ENCODE data around the gene IQSEC1.

IQSEC1 gene

GRCh38 chr3:13068269-13069010 lies 4.8 kb downstream of the IQSEC1 start:
- no peak for DNase-seq (ENCODE audit: low spot score)

GRCh38 chr3:13067778-13068177 lies 5.5 kb downstream of the IQSEC1 start:
- no peak for DNase-seq (ENCODE audit: low spot score)

GRCh38 chr3:13066834-13067233 lies 6.4 kb downstream of the IQSEC1 start:
- DNase-seq (ENCODE audit: low spot score): no peak

GRCh38 chr3:13066236-13066635 lies 7.0 kb downstream of the IQSEC1 start:
- DNase-seq (ENCODE audit: low spot score): no peak

GRCh38 chr3:13065727-13066126 lies 7.5 kb downstream of the IQSEC1 start:
- DNase-seq (ENCODE audit: low spot score): no peak

GRCh38 chr3:13064964-13065363 lies 8.3 kb downstream of the IQSEC1 start:
- no peak for DNase-seq (ENCODE audit: low spot score)

- DNase-seq (ENCODE audit: low spot score): no peak
Observed at GRCh38 chr3:13064159-13064868, 8.9 kb downstream of the IQSEC1 start.

GRCh38 chr3:13063225-13063624 lies 10.0 kb downstream of the IQSEC1 start:
- no peak for DNase-seq (ENCODE audit: low spot score)

- DNase-seq (ENCODE audit: low spot score): no peak
Observed at GRCh38 chr3:13062647-13063046, 10.6 kb downstream of the IQSEC1 start.

- DNase-seq (ENCODE audit: low spot score): no peak
Observed at GRCh38 chr3:13060341-13060910, 12.8 kb downstream of the IQSEC1 start.

GRCh38 chr3:13058346-13059120 lies 14.7 kb downstream of the IQSEC1 start:
- no peak for DNase-seq (ENCODE audit: low spot score)

GRCh38 chr3:13057282-13058040 lies 15.8 kb downstream of the IQSEC1 start:
- DNase-seq (ENCODE audit: low spot score): no peak

GRCh38 chr3:13055634-13056033 lies 17.6 kb downstream of the IQSEC1 start:
- DNase-seq (ENCODE audit: low spot score): no peak

GRCh38 chr3:13054341-13055285 lies 18.6 kb downstream of the IQSEC1 start:
- DNase-seq (ENCODE audit: low spot score): no peak

GRCh38 chr3:13053893-13054292 lies 19.3 kb downstream of the IQSEC1 start:
- DNase-seq (ENCODE audit: low spot score): no peak

- DNase-seq (ENCODE audit: low spot score): no peak
Observed at GRCh38 chr3:13053420-13053819, 19.8 kb downstream of the IQSEC1 start.

GRCh38 chr3:13052191-13052820 lies 20.9 kb downstream of the IQSEC1 start:
- DNase-seq (ENCODE audit: low spot score): no peak

GRCh38 chr3:13051581-13051980 lies 21.6 kb downstream of the IQSEC1 start:
- DNase-seq (ENCODE audit: low spot score): no peak

GRCh38 chr3:13051066-13051465 lies 22.2 kb downstream of the IQSEC1 start:
- DNase-seq (ENCODE audit: low spot score): no peak

GRCh38 chr3:13050446-13050845 lies 22.8 kb downstream of the IQSEC1 start:
- no peak for DNase-seq (ENCODE audit: low spot score)
